Left cardiac atrium (tissue), 4 donors: Measurements from ENCODE around the gene USO1. TPM values are rescaled to one million over a fixed set of nuclear protein-coding genes. Genes with fewer than 3 reads are reported as not detected.
"Not testable (repeated sequence)": the region's sequence is repeated elsewhere in the genome, so short reads cannot be mapped to it uniquely, and the experiment has no call there.

Experiments
- ATAC-seq, 2 donors: fragments of 200-7000 bp; cut with Tn5 transposase; one replicate each; pipeline ENCODE4 v1.9.1; 2020; ENCODE audit warnings: mild to moderate bottlenecking in 2 of 2, moderate library complexity in 2 of 2
- DNase-seq: peaks from one replicate; pipeline ENCODE4 v3.0.0-alpha.2; 2020
- intact Hi-C, 2 donors: fragments of 100-400 bp; cut with DNase I; formaldehyde crosslinking; loops; one replicate each; pipeline versions ENCODE4 v1.14.1 to v1.15.1; 2022 to 2023
- total RNA-seq, 2 donors: library from RNA; stranded (reverse); fragmentation: NEBNext Ultra II Directional; extraction: Animal tissue kit (Norgen Biotek cat#: 25700); gene quantifications; one replicate each; pipeline ENCODE4 v1.2.1, GENCODE V29; 2021
- donor health status: DM: no; HTN: yes; CAD: no.
- donor health status: DM: no; HTN: yes; CAD: no; lungs with severe emphysema.
- donor health status: DM: yes; HTN: yes; CAD: no.
- donor health status: Dilated cardiomyopathy.

The USO1 gene
- total RNA-seq, 2 donors from 2014 or later: 77.9 to 84.5 TPM

DNA sequence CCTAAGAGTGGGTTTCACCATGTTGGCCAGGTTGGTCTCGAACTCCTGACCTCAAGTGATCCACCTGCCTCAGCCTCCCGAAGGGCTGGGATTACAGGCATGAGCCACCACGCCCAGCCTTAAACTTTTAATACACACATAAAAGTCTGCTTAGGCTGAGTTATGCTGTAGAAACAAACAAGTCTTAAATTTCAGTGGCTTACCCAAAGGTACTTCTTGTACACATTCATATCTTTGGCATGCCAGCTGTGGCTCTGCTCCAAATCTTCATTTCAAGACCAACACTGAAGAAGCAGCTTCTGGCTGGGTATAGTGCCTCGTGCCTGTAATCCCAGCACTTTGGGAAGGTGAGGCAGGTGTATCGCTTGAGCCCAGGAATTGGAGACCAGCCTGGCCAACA lies 97.6 kb downstream of the USO1 start:
- ATAC-seq (no peak), DNase-seq (no peak)
- intact Hi-C loops: no loop called here

DNA sequence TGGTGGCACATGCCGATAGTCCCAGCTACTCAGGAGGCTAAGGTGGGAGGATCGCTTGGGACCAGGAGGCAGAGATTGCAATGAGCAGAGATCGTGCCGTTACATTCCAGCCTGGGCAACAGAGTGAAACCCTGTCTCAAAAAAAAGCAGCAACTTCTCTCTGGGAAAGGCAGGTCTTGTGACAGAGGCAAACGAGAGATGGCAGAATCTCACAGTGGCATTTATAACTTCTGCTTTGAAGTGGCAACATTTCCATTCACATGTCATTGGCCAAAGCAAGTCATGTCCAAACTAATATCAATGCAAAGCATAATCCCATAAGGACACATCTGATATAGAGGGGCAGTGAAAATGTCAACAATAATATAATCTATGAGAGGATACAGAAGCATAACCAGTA lies 98.0 kb downstream of the USO1 start:
- DNase-seq: no peak
- intact Hi-C loops: no loop called here
- ATAC-seq: no peak

DNA sequence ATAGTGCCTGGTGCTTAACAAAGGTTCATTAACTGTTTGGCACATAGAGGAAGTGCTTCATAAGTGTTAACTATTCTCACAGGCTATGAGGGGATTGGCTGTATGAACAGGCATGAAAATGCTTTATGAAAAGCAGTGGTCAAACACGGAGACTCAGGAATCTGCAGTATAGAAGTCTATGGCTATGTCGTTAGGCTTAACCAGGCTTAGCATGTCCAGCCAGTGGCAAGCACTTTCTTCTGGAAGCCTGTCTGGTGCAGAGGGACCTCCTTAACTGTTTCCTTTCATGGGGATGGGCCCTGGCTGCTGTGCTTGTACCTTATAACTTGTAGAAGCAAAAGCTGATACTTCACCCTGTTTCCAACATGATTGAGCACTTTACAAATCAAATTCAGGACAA lies 99.4 kb downstream of the USO1 start:
- intact Hi-C loops: no loop called here
- no peak for ATAC-seq
- DNase-seq: no peak

DNA sequence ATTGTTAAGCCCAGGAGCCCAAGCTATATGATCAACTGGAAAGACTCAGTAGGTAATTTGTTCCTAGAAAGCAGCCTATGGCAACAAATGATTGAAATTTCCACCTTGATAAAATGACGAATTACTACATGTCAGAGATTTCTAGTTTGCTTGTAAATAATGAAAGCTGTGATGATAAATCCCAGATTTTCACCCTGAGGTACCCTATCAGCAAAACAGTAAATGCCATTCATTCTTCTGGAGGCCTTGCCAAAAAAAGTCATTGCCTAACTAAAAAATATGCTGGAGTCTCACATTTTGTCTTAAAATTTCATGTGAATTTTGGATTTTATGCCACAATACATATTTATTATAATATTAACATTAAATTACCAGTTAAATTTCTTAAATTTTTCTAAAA lies 106.5 kb downstream of the USO1 start:
- ATAC-seq (no peak), DNase-seq (no peak)
- intact Hi-C loops: no loop called here

DNA sequence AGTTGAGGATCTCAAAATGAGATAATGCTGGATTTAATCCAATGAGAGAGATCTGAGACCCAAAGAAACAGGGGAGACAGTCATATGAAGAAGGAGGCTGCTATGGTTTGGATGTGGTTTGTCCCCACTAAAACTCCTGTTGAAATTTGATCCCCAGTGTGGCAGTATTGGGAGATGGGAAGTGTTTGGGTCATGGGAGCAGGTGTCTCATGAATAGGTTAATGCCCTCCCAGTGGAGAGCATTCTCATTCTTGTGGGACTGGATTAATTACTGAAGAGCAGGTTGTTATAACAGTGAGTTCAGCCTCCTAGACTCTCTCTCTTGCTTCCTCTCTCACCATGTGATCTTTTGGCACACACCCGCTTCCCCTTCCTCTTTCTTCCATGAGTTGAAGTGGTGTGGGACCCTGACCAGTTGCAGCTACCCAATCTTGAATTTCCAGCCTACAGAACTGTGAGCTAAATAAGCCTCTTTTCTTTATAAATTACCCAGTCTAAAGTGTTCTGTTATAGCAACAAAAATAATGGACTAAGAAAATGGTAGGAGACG lies 107.6 kb downstream of the USO1 start:
- peak in 1 of 2 donors; percentile 47 for ATAC-seq
- intact Hi-C loops: no loop called here
- DNase-seq: no peak

DNA sequence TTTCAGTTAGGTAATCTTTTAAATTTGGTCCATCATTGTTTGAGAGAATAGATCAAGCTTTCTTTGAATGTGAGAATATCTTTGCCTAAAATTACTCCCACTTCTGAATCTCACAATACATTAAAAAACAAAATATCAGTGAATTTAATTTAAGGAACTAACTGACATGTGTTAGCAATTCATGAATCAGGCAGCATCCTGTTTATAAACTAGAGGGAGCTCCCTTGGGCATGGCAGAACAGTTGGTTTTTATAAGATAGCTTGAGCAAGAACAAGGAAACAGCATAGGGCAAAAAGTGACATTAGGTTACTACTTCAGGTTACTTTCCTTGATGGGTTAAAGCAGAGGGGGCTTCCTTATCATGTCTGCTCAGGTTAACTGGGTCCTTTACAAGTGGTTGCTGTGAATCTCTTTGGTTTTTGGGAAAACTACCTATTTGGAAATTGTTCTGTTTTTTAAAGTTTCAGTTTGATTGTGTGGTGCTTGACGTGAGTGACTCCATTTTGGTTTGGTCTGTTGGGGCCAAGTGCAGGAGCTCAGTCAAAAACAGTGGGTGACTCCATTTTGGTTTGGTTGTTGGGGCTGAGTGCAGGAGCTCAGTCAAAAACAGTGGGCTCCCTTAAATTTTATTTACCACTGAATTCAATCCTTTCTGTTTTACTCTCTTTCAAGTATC lies 109.9 kb downstream of the USO1 start:
- DNase-seq (no peak), ATAC-seq (no peak)
- intact Hi-C loops: no loop called here

DNA sequence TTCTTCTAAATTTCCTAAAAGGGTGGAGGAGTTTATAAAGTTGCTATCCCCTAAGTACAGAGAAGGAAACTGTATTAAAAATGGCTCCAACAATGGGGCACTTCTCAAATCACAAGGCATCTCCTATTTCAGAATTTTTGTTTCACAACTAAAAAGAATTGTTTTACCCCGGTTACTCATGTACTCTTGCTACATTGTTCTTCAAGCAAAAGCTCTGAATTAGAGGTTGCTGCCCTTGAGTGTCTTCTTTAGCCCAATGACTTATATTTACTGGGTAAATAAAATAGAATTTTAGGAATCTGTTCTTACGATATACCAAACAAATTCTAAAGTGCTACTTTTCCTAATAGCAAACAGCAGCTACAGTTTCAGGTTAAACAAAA lies 110.4 kb downstream of the USO1 start:
- ATAC-seq (no peak), DNase-seq (no peak)
- intact Hi-C loops: no loop called here

DNA sequence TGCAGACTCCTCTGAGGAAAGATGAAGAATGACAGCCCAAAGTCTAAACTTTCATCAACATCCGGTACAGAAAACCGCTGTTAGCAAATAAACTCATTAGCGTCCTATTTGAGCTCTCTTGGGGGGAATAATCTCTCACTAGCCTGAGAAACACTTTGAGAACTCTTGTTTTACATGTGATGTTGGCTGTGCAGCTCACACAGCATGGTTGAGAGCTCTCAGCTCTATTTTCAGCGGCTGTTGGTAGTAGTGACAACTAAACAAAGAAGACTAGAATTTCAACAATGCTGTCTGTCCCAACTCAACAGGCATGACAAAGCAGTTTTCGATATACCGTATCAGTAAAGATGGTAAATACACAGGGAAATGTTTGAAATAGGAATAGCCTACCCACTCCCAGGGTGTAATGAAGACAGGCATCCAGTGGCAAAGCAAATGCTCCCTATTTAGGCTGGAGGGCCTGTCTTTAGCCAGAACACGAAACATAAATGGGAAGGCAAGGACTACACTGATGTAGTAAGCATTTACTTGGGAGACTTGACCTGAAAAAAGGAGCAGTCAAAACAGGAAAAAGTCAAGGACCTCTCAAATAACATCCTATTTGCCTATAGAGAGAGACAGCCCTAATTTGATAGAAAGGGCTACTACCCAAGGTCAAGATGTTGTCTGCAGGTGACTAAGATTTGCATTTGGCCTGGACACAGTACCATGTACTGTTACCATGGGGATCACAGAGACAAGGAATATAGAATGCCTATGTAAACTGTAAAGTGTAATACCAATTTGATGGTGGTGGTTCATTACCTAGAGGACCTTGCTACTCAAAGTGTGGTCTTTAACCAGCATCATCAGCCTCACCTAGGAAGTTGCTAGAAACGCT lies 117.5 kb downstream of the USO1 start:
- ATAC-seq (peak in 1 of 2 donors; percentile 15), DNase-seq (no peak)
- intact Hi-C loops: no loop called here

DNA sequence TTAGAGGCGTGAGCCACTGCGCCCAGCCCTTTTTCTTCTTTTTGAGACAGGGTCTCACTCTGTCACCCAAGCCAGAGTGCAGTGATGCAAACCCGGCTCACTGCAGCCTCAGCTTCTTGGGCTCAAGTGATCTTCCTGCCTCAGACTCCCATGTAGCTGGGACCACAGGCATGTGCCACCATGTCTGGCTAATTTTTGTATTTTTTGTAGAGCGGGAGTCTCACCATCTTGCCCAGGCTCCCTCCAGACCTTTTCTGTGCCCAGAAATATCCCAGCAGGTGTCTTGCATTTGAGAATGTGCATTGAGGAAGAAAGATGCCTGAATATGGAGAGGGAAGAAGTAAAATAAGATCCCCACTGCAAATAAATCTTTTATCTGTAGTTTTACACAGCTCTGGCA lies 119.2 kb downstream of the USO1 start:
- ATAC-seq (no peak), DNase-seq (no peak)
- intact Hi-C loops: no loop called here

DNA sequence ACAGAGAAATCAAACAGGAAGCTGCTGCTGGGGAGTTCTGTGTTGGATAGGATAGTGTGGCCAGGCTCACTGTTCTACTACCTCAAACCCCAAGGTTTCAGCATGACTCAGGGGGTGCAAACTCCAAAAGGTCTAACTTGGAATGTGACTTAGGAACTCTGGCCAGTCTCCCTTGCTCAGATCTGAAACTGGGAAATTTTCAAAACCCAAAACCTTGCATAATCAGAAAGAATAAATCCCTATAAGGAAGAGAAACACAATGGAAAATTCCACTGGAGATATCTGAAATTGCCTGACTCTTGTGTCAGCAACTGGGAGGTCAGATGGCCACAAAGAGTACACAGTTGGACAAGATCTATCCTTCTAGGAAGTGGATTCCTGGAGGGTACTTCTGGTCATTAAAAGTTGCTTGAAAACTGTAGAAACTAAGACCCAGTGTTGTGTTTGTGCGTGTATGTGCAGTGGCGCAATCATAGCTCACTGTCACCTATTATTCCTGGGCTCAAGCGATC lies 119.8 kb downstream of the USO1 start:
- DNase-seq (no peak), ATAC-seq (peak; percentile 35 to 75)
- intact Hi-C loops: no loop called here

DNA sequence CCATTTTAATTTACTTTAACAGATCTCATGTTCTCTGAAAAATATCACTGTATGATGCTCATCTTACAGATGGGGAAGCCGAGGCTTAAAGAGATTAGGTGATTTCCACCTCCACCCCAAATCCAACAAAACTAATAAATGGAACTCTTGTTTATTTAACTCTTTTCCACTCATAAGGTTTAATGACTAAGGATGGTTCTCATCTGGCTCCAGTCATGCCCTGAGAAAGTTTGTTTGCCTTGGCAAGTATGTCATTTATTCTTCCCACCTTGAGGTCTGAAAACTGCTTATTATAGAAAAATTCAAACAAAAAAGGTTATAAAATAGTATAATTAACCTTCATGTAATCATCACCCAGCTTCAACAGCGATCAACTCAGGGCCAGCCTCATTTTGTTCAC lies 121.6 kb downstream of the USO1 start:
- no peak for DNase-seq
- intact Hi-C loops: no loop called here

DNA sequence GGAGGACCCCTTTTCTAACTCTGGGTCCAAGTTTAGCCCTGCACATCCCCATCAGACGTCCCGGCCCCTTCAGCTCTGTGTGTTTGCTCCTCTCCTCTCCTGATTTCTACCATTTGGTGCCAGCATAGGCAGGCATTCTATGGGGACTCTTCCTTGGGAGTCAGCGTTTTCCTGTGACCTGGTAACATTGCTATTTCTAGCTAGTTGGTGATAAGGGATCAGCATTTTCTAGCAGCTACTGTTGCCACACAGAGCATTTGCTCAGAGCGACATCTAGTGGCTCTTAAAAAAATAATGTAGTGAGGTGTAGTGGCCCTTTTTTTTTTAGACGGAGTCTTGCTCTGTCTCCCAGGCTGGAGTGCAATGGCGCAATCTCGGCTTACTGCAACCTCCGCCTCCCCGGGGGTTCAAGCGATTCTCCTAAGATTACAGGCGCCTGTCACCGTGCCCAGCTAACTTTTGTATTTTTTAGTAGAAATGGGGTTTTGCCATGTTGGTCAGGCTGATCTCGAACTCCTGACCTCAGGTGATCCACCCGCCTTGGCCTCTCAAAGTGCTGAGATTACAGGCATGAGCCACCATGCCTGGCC lies 123.9 kb downstream of the USO1 start:
- DNase-seq (peak; percentile 40), ATAC-seq (peak; percentile 90)
- intact Hi-C loops: not testable (repeated sequence)

More for the DNA sequence above, 121.6 kb downstream of the USO1 start:
- no peak for ATAC-seq

DNA sequence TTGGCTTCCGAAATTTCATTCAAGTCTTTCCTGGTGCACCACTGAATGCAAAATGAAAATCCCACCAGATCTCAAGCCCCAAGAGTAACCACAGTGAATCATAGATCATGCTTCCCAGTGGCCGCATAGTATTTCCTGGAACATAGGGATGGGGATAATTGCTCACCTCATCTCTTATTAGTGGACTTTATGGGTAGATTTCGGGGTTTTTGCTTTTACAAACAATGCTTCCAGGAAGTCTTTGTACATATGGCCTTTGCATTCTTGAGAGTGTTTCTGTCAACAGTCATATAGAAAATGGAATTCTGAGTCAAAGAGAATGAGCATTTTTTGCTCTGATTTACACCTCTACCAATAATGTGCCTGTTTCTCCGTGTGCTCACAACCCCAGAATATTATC lies 124.5 kb downstream of the USO1 start:
- ATAC-seq (no peak), DNase-seq (no peak)
- intact Hi-C loops: no loop called here

DNA sequence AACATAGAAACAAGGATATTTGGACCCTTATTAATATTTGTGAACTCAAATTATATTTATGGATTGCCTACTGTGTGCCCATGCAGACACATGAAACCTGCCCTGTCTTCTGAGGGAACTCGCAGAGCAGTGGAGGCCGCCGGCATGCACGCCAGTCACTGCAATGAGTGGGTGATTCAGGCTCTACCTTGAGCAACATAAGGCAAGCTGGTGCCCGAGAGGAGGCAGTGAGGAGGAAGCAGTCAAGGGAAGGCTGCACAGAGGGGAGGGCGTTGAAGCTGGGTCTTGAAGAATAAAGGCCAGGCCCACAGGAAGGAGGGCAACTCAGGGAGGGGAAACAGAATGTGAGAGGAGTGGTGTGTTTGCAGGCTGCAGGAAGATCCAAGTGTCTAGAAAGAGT lies 125.1 kb downstream of the USO1 start:
- intact Hi-C loops: no loop called here
- no peak for ATAC-seq
- DNase-seq: no peak

DNA sequence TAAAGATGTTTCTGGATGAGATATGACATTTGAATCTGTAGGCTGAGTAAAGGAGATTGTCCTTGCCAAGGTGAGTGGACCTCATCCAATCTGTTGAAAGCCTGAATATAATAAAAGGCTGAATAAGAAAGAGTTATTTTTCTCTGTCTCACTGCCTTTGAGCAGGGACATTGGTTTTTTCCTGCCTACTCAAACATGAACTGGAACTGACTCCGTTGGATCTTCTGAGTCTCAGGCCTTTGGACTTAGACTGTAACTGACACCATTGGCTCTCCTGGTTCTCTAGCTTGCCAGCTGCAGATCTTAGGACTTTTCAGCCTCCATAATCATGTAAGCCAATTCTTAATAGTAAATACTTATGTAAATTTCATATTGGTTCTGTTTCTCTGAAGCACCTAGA lies 134.3 kb downstream of the USO1 start:
- intact Hi-C loops: no loop called here
- DNase-seq: no peak
- no peak for ATAC-seq

DNA sequence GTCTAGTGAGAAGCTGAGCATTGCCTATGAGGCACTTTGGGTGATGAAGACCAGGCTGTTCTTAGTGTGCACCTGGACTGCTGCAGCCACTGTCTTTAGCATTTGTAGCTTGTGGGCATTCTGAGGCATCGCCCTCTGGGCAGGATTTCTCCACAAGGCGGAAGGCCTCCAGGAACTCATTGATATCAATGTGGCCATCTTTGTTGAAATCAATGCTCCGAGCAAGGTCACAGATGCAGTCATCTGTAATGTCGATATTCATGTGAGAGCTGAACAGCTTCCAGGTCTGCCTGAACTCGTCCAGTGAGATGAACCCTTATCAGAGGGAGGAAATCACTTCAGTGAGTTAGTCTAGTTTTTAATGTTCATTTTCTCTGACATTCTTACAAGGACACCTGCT lies 136.2 kb downstream of the USO1 start:
- intact Hi-C loops: no loop called here
- ATAC-seq (no peak), DNase-seq (no peak)
